Mesendoderm (in vitro differentiated cells): ENCODE results near the gene SDHA.
"Not testable (repeated sequence)": the region's sequence is repeated elsewhere in the genome, so short reads cannot be mapped to it uniquely, and the experiment has no call there.

Experiments used
- DNase-seq: peaks from one replicate; pipeline ENCODE4 v3.0.0; 2013
- H2AK5ac ChIP-seq: 2 replicates; pipeline ENCODE4 v1.6.1; 2013; ENCODE audit warnings: low read length, inconsistent platforms
- H2BK120ac ChIP-seq: 2 replicates; pipeline ENCODE4 v1.6.1; 2013; ENCODE audit warnings: low read depth, mild to moderate bottlenecking, low read length, moderate library complexity, mixed read lengths
- H2BK15ac ChIP-seq: replicated peaks from 2 replicates; pipeline ENCODE4 v1.6.1; 2013; ENCODE audit warnings: low read depth, mild to moderate bottlenecking, moderate library complexity
- H2BK5ac ChIP-seq: 2 replicates; pipeline ENCODE4 v1.6.1; 2013; ENCODE audit warnings: low read length, inconsistent platforms
- H3K18ac ChIP-seq: 2 replicates; pipeline ENCODE4 v1.6.1; 2013; ENCODE audit warnings: mild to moderate bottlenecking, low read length, mixed read lengths
- H3K23ac ChIP-seq: one replicate; pipeline ENCODE4 v1.6.1; 2013; ENCODE audit warnings: low read length
- H3K27ac ChIP-seq: 2 replicates; pipeline ENCODE4 v1.5.1; 2013; ENCODE audit warnings: low read depth, mild to moderate bottlenecking, inconsistent platforms, low read length, moderate library complexity
- H3K27me3 ChIP-seq: 2 replicates; pipeline ENCODE4 v1.6.1; 2013; ENCODE audit warnings: low read length, control low read depth, mild to moderate bottlenecking, inconsistent platforms; ENCODE audit not compliant: insufficient read depth, poor library complexity
- H3K36me3 ChIP-seq: 2 replicates; pipeline ENCODE4 v1.6.1; 2013; ENCODE audit warnings: low read length, inconsistent platforms; ENCODE audit not compliant: control insufficient read depth, insufficient read depth
- H3K4ac ChIP-seq: one replicate; pipeline ENCODE4 v1.6.1; 2013; ENCODE audit warnings: low read depth, mild to moderate bottlenecking, low read length, moderate library complexity
- H3K4me1 ChIP-seq: 2 replicates; pipeline ENCODE4 v1.6.1; 2013; ENCODE audit warnings: low read depth, low read length, inconsistent platforms; ENCODE audit not compliant: control insufficient read depth
- H3K4me2 ChIP-seq: 2 replicates; pipeline ENCODE4 v1.6.1; 2013; ENCODE audit warnings: low read length
- H3K4me3 ChIP-seq: 2 replicates; pipeline ENCODE4 v1.5.1; 2013; ENCODE audit warnings: mild to moderate bottlenecking, low read length
- H3K56ac ChIP-seq: one replicate; pipeline ENCODE4 v1.6.1; 2013; ENCODE audit warnings: low read length
- H3K79me1 ChIP-seq: 2 replicates; pipeline ENCODE4 v1.6.1; 2013; ENCODE audit warnings: low read length, inconsistent platforms
- H3K79me2 ChIP-seq: 2 replicates; pipeline ENCODE4 v1.6.1; 2013; ENCODE audit warnings: mild to moderate bottlenecking, low read length; ENCODE audit not compliant: control insufficient read depth, insufficient read depth
- H3K9ac ChIP-seq: 2 replicates; pipeline ENCODE4 v1.6.1; 2013; ENCODE audit warnings: low read length, inconsistent platforms
- H4K5ac ChIP-seq: one replicate; pipeline ENCODE4 v1.6.1; 2013; ENCODE audit warnings: low read length
- H4K8ac ChIP-seq: one replicate; pipeline ENCODE4 v1.6.1; 2013; ENCODE audit warnings: low read depth, mild to moderate bottlenecking, control low read depth, low read length, moderate library complexity
- WGBS: extraction: QIAGEN DNeasy Blood & Tissue Kit; methylation state at CpG from one replicate; pipeline ENCODE4 v1.1.7; 2013; ENCODE audit warnings: low lambda C conversion rate, missing lambda C conversion rate; ENCODE audit not compliant: insufficient coverage; ENCODE audit errors: extremely low coverage; 5-methylcytosine and 5-hydroxymethylcytosine counted together

SDHA gene

GRCh38 chr5:216076-216475 lies 2.0 kb upstream of the SDHA start:
- H3K18ac ChIP-seq, H3K56ac ChIP-seq, H4K5ac ChIP-seq, H3K4me2 ChIP-seq, H3K79me1 ChIP-seq, H2BK120ac ChIP-seq, H2AK5ac ChIP-seq, H2BK5ac ChIP-seq, H2BK15ac ChIP-seq, H3K27ac ChIP-seq, H3K4ac ChIP-seq, H3K27me3 ChIP-seq, H3K4me1 ChIP-seq, DNase-seq, H3K9ac ChIP-seq, H3K23ac ChIP-seq, H3K4me3 ChIP-seq, H3K36me3 ChIP-seq, H4K8ac ChIP-seq: not testable (repeated sequence)
- peaks cover 25% of the 10 kb centered on the region for H3K79me2 ChIP-seq
- no CpG with 5 or more reads among the region's 10 CpGs for WGBS

GRCh38 chr5:218457-219291 lies 554 bp downstream of the SDHA start:
- H2BK5ac ChIP-seq, result no peak overlapping the region
- H3K4ac ChIP-seq, result no peak overlapping the region
- H3K56ac ChIP-seq, result peak overlapping the region; percentile 86
- peak overlapping the region; percentile 45 for H3K23ac ChIP-seq
- no peaks in the 10 kb centered on the region for H3K36me3 ChIP-seq
- peaks cover 2% of the 10 kb centered on the region for H3K4me1 ChIP-seq
- peak; percentile 39 for DNase-seq
- H2AK5ac ChIP-seq, result no peak overlapping the region
- H4K8ac ChIP-seq, result no peak overlapping the region
- peak overlapping the region; percentile 52 for H3K18ac ChIP-seq
- H3K79me2 ChIP-seq, result peaks cover 34% of the 10 kb centered on the region
- peak overlapping the region; percentile 98 for H3K4me2 ChIP-seq
- no peak overlapping the region for H3K27ac ChIP-seq
- no peak overlapping the region for H4K5ac ChIP-seq
- peak overlapping the region; percentile 85 for H3K9ac ChIP-seq
- no peak overlapping the region for H2BK15ac ChIP-seq
- peak overlapping the region; percentile 86 for H3K4me3 ChIP-seq
- peaks cover 9% of the 10 kb centered on the region for H3K79me1 ChIP-seq
- H2BK120ac ChIP-seq, result no peak overlapping the region
- WGBS, result no CpG with 5 or more reads among the region's 73 CpGs
- H3K27me3 ChIP-seq, result no peaks in the 10 kb centered on the region

- peak; percentile 6 for DNase-seq
- Histone ChIP-seq H3K18ac (no peak overlapping the region), H3K56ac (peak overlapping the region; percentile 76), H3K4ac (no peak overlapping the region), H2AK5ac (no peak overlapping the region), H2BK5ac (no peak overlapping the region), H2BK15ac (no peak overlapping the region), H3K27me3 (no peaks in the 10 kb centered on the region), H3K79me2 (peaks cover 30% of the 10 kb centered on the region), H3K36me3 (no peaks in the 10 kb centered on the region), H3K27ac (no peak overlapping the region), H3K4me1 (peaks cover 2% of the 10 kb centered on the region), H3K9ac (peak overlapping the region; percentile 65), H2BK120ac (no peak overlapping the region), H3K4me3 (no peak overlapping the region), H3K79me1 (peaks cover 6% of the 10 kb centered on the region), H4K5ac (no peak overlapping the region), H3K4me2 (peak overlapping the region; percentile 48), H3K23ac (no peak overlapping the region), H4K8ac (no peak overlapping the region)
- WGBS, result no CpG with 5 or more reads among the region's 9 CpGs
These were observed 1.3 kb downstream of the SDHA start for GRCh38 chr5:219460-219863.

- H3K79me1 ChIP-seq, result peaks cover 6% of the 10 kb centered on the region
- no peaks in the 10 kb centered on the region for H3K27me3 ChIP-seq
- H2BK15ac ChIP-seq, result no peak overlapping the region
- H3K27ac ChIP-seq, result no peak overlapping the region
- H3K4me1 ChIP-seq, result peaks cover 2% of the 10 kb centered on the region
- peaks cover 30% of the 10 kb centered on the region for H3K79me2 ChIP-seq
- H3K18ac ChIP-seq, result no peak overlapping the region
- no peak overlapping the region for H3K4ac ChIP-seq
- no peak overlapping the region for H3K4me3 ChIP-seq
- DNase-seq, result no peak
- no peak overlapping the region for H4K5ac ChIP-seq
- H4K8ac ChIP-seq, result no peak overlapping the region
- no peak overlapping the region for H3K9ac ChIP-seq
- H3K36me3 ChIP-seq, result peaks cover under 1% of the 10 kb centered on the region
- no peak overlapping the region for H3K56ac ChIP-seq
- H2AK5ac ChIP-seq, result no peak overlapping the region
- H3K4me2 ChIP-seq, result no peak overlapping the region
- H2BK5ac ChIP-seq, result no peak overlapping the region
- no peak overlapping the region for H3K23ac ChIP-seq
- H2BK120ac ChIP-seq, result no peak overlapping the region
- WGBS, result no CpG with 5 or more reads among the region's 4 CpGs
These were observed 1.9 kb downstream of the SDHA start for GRCh38 chr5:219991-220390.

- H3K4me2 ChIP-seq, H2BK120ac ChIP-seq, DNase-seq, H3K27me3 ChIP-seq, H4K5ac ChIP-seq, H2AK5ac ChIP-seq, H3K79me1 ChIP-seq, H3K56ac ChIP-seq, H3K4ac ChIP-seq, H3K36me3 ChIP-seq, H3K27ac ChIP-seq, H3K4me1 ChIP-seq, H3K9ac ChIP-seq, H3K18ac ChIP-seq, H2BK5ac ChIP-seq, H3K4me3 ChIP-seq, H3K23ac ChIP-seq, H4K8ac ChIP-seq, H2BK15ac ChIP-seq: not testable (repeated sequence)
- no CpG with 5 or more reads among the region's 6 CpGs for WGBS
- H3K79me2 ChIP-seq, result peaks cover 30% of the 10 kb centered on the region
These were observed 5.0 kb downstream of the SDHA start for GRCh38 chr5:222951-223715.
